ENCODE measurements around the gene SHBG. TPM values are rescaled to one million over a fixed set of nuclear protein-coding genes. Genes with fewer than 3 reads are reported as not detected.
A peak's percentile ranks its signal among the peaks of the same experiment; 100 is the strongest.

Gene SHBG
- total and polyA plus RNA-seq, 2 of the 8 experiments (the other 6 are each of a cell fraction or from before 2014, with no cell fraction given) = 1.1 to 1.2 TPM

DNA sequence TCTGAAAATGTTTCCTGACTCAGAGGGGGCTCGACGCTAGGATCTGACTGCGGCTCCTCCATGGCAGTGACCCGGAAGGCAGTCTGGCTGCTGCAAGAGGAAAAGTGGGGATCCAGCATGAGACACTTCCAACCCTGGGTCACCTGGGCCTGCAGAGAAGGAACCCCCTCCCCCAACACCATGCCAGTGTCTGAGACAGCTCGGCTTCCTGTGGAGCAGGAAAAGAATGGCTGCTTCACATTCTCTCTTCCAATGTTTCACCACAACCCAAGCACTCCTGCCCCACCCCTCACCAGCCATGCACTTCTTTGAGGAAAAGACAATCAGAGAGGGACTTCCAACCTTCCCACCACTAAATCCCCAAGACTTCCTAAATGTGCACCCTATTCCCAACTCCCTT lies 46.6 kb downstream of the SHBG start:
- Histone ChIP-seq H3K9ac (replicated peaks in 1 of 4; ENCODE audit: extremely low read depth in 1 of 4, low read depth in 3 of 4, low read length in 3 of 4) (no peak overlapping the region), H3K4me1 (replicated peaks in 1 of 4; ENCODE audit: control insufficient read depth in 3 of 4, insufficient read depth in 4 of 4, low read length in 3 of 4) (peaks cover 5 to 18% (median 12%) of the 10 kb centered on the region in 4 experiments), H3K9me3 (ENCODE audit: insufficient read depth in 2 of 2, low read depth in 1 of 2, low read length in 1 of 2) (peaks cover 5 to 13% of the 10 kb centered on the region in 2 experiments; a peak in 2 of 4 replicates), H3K23ac (ENCODE audit: insufficient read length) (no peak overlapping the region), H2BK120ac (replicated peaks; ENCODE audit: low read depth, low read length) (no peak overlapping the region), H4K20me1 (replicated peaks in 1 of 2; ENCODE audit: control insufficient read depth in 1 of 2, insufficient read depth in 2 of 2, low read length in 2 of 2) (peaks cover 4 to 5% of the 10 kb centered on the region in 2 experiments), H3K23me2 (ENCODE audit: low read depth, low read length) (no peaks in the 10 kb centered on the region), H3K14ac (ENCODE audit: insufficient read length) (no peak overlapping the region), H2BK15ac (ENCODE audit: low read length) (no peak overlapping the region), H4K8ac (ENCODE audit: extremely low read depth, insufficient read depth, low read length) (no peak overlapping the region), H3K4me2 (ENCODE audit: insufficient read depth in 1 of 2, low read depth in 2 of 2, low read length in 2 of 2) (peak overlapping the region; percentile 47 to 57), H3K27me3 (replicated peaks in 1 of 4; ENCODE audit: control insufficient read depth in 3 of 4, extremely low read depth in 1 of 4, insufficient read depth in 3 of 4, low read length in 3 of 4) (no peaks in the 10 kb centered on the region), H2BK12ac (ENCODE audit: low read depth, low read length) (no peak overlapping the region; the same call in 1 of the 2 replicates), H3K18ac (ENCODE audit: extremely low read depth, low read length) (no peak overlapping the region), H2BK20ac (ENCODE audit: low read length) (0 out of 2 replicates have a peak overlapping the region, but pooled peaks have one; percentile 1), H3K27ac (ENCODE audit: low read depth, low read length) (no peak overlapping the region; the same call in 1 of the 2 replicates), H2AFZ (ENCODE audit: low read length) (no peak overlapping the region), H3K4ac (replicated peaks; ENCODE audit: insufficient read length, low read depth, low read length) (no peak overlapping the region), H2AK5ac (ENCODE audit: low read depth, low read length) (no peak overlapping the region), H3K4me3 (ENCODE audit: extremely low read depth in 1 of 4, insufficient read depth in 2 of 4, low read depth in 3 of 4, low read length in 4 of 4) (peak overlapping the region in 2 of 4 experiments; percentile 15 to 16; a peak in 2 of 8 replicates), H2BK5ac (ENCODE audit: low read depth, low read length) (peak overlapping the region; percentile 40; the same call in 1 of the 2 replicates), H3K56ac (replicated peaks; ENCODE audit: insufficient read length, low read depth, low read length) (no peak overlapping the region), H4K5ac (ENCODE audit: insufficient read length, low read depth, low read length) (no peak overlapping the region), H3K79me2 (ENCODE audit: control insufficient read depth in 1 of 2, insufficient read depth in 2 of 2, low read length in 2 of 2) (peaks cover 0 to 25% of the 10 kb centered on the region in 2 experiments; a peak in 2 of 4 replicates), H3K79me1 (ENCODE audit: low read depth, low read length) (peaks cover 3% of the 10 kb centered on the region; the same call in 1 of the 2 replicates), H4K91ac (replicated peaks; ENCODE audit: insufficient read length, low read length) (no peak overlapping the region), H3K36me3 (ENCODE audit: control insufficient read depth in 2 of 4, insufficient read depth in 4 of 4, low read length in 3 of 4) (peaks cover 24 to 44% (median 37%) of the 10 kb centered on the region in 4 experiments)
- DNase-seq (ENCODE audit: low read depth in 1 of 2, low spot score in 2 of 2) = no peak
- 81% methylated on average over 5 of the region's 5 CpGs; no CpG with 5 or more reads in 1 of the 2 experiments for WGBS, 2 experiments (ENCODE audit: extremely low coverage in 1 of 2, insufficient coverage in 1 of 2, insufficient read length in 1 of 2, insufficient replicate concordance in 2 of 2, low coverage in 1 of 2, low lambda C conversion rate in 2 of 2, missing lambda C conversion rate in 1 of 2)
- POLR2A ChIA-PET (ENCODE audit: partially characterized antibody) = interaction anchor here (0.6 to 79.4 kb wide), 8 partner anchors 10 to 165 kb away, joined by 3 to 2272 read pairs (median 8); partner anchors contain the start of genes ATP1B2, CD68, FXR2 and MPDU1
- FAIRE-seq = peak; percentile 32
- CTCF ChIA-PET (ENCODE audit: partially characterized antibody) = interaction anchor here (0.6 to 15.7 kb wide), 6 partner anchors 9 to 87 kb away, joined by 4 to 332 read pairs (median 68); partner anchors contain the start of genes SHBG, SOX15, TP53 and WRAP53
- TF ChIP-seq TCF12 (IDR thresholded peaks at IDR 0.05; ENCODE audit: low read depth, low read length) (0 out of 2 replicates have a peak, but pooled peaks have one; percentile 24), GTF2F1 (IDR thresholded peaks at IDR 0.05; ENCODE audit: borderline replicate concordance, low read depth, low read length) (no peak), SP1 (IDR thresholded peaks at IDR 0.05; ENCODE audit: low read depth, low read length) (peak; percentile 64), KDM1A (IDR thresholded peaks at IDR 0.05; ENCODE audit: borderline replicate concordance, low read length) (no peak), BACH1 (IDR thresholded peaks at IDR 0.05; ENCODE audit: low read length) (no peak), YY1 (IDR thresholded peaks at IDR 0.05; ENCODE audit: low read depth, low read length) (no peak), SIRT6 (IDR thresholded peaks at IDR 0.05; ENCODE audit: low read length) (no peak), SIN3A (conservative IDR thresholded peaks at IDR 0.05 in 1 of 2, IDR thresholded peaks at IDR 0.05 in 1 of 2; ENCODE audit: low read depth in 1 of 2, low read length in 2 of 2) (0 out of 4 replicates have a peak, but pooled peaks of 1 of the 2 experiments have one; percentile 50)
- TF ChIP-seq, protein P1, sequence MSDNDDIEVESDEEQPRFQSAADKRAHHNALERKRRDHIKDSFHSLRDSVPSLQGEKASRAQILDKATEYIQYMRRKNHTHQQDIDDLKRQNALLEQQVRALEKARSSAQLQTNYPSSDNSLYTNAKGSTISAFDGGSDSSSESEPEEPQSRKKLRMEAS (IDR thresholded peaks at IDR 0.05) = peak; percentile 49
